ENCODE results near the gene UCK2. TPM values are rescaled to one million over a fixed set of nuclear protein-coding genes. Genes with fewer than 3 reads are reported as not detected.

UCK2 gene
- total and polyA plus RNA-seq, 2 experiments from 2014 or later, result 101 to 149 TPM

DNA sequence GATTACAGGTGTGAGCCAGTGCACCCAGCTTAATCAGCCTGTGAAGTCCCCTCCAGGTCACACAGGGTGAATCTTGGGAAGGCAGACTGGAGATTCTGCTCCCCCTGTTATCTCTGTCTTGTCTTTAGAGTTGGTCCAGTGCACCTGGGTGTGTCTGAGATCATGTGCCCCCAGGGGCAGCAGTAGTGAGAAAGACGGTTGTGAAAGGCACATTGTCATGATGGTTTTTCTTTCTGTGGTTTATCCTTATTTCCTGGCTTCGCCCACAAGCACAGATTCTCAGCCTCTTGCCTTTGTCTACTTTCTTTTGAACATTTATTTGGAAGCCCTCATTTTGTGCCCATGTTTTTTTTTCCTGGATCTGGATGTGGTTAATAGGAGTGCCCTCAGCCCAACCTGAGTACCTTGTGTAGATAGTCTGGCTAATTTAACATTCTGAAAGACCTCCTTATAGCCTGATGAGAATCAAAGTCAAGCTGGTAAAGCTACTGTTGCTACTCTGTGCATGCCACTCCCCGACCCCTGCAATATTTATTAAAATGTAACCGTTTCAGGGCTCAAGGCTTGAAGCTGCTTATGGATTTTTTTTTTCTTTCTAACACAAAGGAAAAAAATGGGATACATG, 23.7 kb downstream of the UCK2 start (continued):
- TF ChIP-seq, protein P1, sequence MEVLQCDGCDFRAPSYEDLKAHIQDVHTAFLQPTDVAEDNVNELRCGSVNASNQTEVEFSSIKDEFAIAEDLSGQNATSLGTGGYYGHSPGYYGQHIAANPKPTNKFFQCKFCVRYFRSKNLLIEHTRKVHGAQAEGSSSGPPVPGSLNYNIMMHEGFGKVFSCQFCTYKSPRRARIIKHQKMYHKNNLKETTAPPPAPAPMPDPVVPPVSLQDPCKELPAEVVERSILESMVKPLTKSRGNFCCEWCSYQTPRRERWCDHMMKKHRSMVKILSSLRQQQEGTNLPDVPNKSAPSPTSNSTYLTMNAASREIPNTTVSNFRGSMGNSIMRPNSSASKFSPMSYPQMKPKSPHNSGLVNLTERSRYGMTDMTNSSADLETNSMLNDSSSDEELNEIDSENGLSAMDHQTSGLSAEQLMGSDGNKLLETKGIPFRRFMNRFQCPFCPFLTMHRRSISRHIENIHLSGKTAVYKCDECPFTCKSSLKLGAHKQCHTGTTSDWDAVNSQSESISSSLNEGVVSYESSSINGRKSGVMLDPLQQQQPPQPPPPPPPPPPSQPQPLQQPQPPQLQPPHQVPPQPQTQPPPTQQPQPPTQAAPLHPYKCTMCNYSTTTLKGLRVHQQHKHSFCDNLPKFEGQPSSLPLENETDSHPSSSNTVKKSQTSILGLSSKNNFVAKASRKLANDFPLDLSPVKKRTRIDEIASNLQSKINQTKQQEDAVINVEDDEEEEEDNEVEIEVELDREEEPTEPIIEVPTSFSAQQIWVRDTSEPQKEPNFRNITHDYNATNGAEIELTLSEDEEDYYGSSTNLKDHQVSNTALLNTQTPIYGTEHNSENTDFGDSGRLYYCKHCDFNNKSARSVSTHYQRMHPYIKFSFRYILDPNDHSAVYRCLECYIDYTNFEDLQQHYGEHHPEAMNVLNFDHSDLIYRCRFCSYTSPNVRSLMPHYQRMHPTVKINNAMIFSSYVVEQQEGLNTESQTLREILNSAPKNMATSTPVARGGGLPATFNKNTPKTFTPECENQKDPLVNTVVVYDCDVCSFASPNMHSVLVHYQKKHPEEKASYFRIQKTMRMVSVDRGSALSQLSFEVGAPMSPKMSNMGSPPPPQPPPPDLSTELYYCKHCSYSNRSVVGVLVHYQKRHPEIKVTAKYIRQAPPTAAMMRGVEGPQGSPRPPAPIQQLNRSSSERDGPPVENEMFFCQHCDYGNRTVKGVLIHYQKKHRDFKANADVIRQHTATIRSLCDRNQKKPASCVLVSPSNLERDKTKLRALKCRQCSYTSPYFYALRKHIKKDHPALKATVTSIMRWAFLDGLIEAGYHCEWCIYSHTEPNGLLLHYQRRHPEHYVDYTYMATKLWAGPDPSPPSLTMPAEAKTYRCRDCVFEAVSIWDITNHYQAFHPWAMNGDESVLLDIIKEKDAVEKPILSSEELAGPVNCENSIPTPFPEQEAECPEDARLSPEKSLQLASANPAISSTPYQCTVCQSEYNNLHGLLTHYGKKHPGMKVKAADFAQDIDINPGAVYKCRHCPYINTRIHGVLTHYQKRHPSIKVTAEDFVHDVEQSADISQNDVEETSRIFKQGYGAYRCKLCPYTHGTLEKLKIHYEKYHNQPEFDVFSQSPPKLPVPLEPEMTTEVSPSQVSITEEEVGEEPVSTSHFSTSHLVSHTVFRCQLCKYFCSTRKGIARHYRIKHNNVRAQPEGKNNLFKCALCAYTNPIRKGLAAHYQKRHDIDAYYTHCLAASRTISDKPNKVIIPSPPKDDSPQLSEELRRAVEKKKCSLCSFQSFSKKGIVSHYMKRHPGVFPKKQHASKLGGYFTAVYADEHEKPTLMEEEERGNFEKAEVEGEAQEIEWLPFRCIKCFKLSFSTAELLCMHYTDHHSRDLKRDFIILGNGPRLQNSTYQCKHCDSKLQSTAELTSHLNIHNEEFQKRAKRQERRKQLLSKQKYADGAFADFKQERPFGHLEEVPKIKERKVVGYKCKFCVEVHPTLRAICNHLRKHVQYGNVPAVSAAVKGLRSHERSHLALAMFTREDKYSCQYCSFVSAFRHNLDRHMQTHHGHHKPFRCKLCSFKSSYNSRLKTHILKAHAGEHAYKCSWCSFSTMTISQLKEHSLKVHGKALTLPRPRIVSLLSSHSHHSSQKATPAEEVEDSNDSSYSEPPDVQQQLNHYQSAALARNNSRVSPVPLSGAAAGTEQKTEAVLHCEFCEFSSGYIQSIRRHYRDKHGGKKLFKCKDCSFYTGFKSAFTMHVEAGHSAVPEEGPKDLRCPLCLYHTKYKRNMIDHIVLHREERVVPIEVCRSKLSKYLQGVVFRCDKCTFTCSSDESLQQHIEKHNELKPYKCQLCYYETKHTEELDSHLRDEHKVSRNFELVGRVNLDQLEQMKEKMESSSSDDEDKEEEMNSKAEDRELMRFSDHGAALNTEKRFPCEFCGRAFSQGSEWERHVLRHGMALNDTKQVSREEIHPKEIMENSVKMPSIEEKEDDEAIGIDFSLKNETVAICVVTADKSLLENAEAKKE (CRISPR knock-in tag; IDR thresholded peaks at IDR 0.05), result no peak
- TF ChIP-seq, protein P2, sequence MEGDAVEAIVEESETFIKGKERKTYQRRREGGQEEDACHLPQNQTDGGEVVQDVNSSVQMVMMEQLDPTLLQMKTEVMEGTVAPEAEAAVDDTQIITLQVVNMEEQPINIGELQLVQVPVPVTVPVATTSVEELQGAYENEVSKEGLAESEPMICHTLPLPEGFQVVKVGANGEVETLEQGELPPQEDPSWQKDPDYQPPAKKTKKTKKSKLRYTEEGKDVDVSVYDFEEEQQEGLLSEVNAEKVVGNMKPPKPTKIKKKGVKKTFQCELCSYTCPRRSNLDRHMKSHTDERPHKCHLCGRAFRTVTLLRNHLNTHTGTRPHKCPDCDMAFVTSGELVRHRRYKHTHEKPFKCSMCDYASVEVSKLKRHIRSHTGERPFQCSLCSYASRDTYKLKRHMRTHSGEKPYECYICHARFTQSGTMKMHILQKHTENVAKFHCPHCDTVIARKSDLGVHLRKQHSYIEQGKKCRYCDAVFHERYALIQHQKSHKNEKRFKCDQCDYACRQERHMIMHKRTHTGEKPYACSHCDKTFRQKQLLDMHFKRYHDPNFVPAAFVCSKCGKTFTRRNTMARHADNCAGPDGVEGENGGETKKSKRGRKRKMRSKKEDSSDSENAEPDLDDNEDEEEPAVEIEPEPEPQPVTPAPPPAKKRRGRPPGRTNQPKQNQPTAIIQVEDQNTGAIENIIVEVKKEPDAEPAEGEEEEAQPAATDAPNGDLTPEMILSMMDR (conservative IDR thresholded peaks at IDR 0.05; ENCODE audit: low read depth in 2 of 2), result no peak
- TF ChIP-seq ZNF114 (CRISPR knock-in tag; IDR thresholded peaks at IDR 0.05) (no peak), POLR2AphosphoS5 (IDR thresholded peaks at IDR 0.05; ENCODE audit: low read depth) (no peak), EZH2phosphoT487 (IDR thresholded peaks at IDR 0.05; ENCODE audit: unreplicated experiment) (no peak), ZNF331 (CRISPR knock-in tag; IDR thresholded peaks at IDR 0.05; ENCODE audit: low read depth) (no peak)

DNA sequence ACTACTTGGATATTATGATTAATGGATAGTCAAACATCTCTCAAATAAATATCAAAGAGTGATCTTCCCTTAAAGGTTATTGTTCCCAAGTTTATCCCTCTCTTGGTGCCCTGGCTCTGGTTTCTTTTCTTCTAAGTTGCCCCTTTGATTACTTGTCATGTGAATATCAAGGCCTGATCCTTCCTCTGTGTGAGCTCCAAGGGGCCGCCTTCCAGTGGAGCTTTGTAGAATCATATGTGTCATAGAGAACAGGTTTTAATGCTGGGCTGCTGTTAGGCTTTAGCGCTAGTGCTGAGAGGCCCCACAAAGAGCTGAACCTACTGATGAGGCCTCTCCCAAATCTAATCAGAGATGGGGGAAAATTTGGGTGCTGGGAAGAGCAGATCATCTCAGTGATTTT, 25.5 kb downstream of the UCK2 start:
- H4K20me1 ChIP-seq (replicated peaks; ENCODE audit: insufficient read depth), result peaks cover 86% of the 10 kb centered on the region
- H3K79me2 ChIP-seq (replicated peaks; ENCODE audit: insufficient read depth), result peaks cover 100% of the 10 kb centered on the region
- no peaks in the 10 kb centered on the region for H3F3A ChIP-seq (replicated peaks; ENCODE audit: low read depth)
- peak overlapping the region; percentile 27; the same call in 1 of the 2 replicates for H3K27ac ChIP-seq (ENCODE audit: low read depth)
- no peaks in the 10 kb centered on the region for H3K36me3 ChIP-seq (ENCODE audit: insufficient read depth)
- no peak overlapping the region for H3K4me3 ChIP-seq
- H2AFZ ChIP-seq, result no peak overlapping the region
- DNase-seq (ENCODE audit: low spot score) (no peak), ATAC-seq (peak; percentile 16)
- Mint-ChIP-seq H3K9me3 (no peaks in the 10 kb centered on the region), H3K27me3 (ENCODE audit: insufficient read depth, low read depth, poor library complexity) (peaks cover 10% of the 10 kb centered on the region), H3K27ac (peak overlapping the region; percentile 54), H3K36me3 (ENCODE audit: low read depth) (peaks cover 17% of the 10 kb centered on the region), H3K4me3 (no peak overlapping the region), H3K4me1 (peaks cover 75% of the 10 kb centered on the region)
- peaks cover 69% of the 10 kb centered on the region for H3K4me1 ChIP-seq (ENCODE audit: insufficient read depth)
- no peaks in the 10 kb centered on the region for H3K27me3 ChIP-seq (ENCODE audit: insufficient read depth)
- H3K9me2 ChIP-seq (ENCODE audit: insufficient read depth), result no peaks in the 10 kb centered on the region
- peak overlapping the region; percentile 33 for H3K4me2 ChIP-seq
- TF ChIP-seq CREB1 (CRISPR knock-in tag; IDR thresholded peaks at IDR 0.05; ENCODE audit: low read depth) (no peak), POLR2AphosphoS5 (IDR thresholded peaks at IDR 0.05; ENCODE audit: low read depth) (no peak), ZNF331 (CRISPR knock-in tag; IDR thresholded peaks at IDR 0.05; ENCODE audit: low read depth) (no peak), STAT1 (IDR thresholded peaks at IDR 0.05; ENCODE audit: unreplicated experiment) (no peak), NANOG (IDR thresholded peaks at IDR 0.05; ENCODE audit: borderline replicate concordance) (no peak), JUNB (IDR thresholded peaks at IDR 0.05; ENCODE audit: unreplicated experiment) (no peak)
- TF ChIP-seq, protein P2 (conservative IDR thresholded peaks at IDR 0.05; ENCODE audit: low read depth in 2 of 2), result no peak
- TF ChIP-seq, protein P3, sequence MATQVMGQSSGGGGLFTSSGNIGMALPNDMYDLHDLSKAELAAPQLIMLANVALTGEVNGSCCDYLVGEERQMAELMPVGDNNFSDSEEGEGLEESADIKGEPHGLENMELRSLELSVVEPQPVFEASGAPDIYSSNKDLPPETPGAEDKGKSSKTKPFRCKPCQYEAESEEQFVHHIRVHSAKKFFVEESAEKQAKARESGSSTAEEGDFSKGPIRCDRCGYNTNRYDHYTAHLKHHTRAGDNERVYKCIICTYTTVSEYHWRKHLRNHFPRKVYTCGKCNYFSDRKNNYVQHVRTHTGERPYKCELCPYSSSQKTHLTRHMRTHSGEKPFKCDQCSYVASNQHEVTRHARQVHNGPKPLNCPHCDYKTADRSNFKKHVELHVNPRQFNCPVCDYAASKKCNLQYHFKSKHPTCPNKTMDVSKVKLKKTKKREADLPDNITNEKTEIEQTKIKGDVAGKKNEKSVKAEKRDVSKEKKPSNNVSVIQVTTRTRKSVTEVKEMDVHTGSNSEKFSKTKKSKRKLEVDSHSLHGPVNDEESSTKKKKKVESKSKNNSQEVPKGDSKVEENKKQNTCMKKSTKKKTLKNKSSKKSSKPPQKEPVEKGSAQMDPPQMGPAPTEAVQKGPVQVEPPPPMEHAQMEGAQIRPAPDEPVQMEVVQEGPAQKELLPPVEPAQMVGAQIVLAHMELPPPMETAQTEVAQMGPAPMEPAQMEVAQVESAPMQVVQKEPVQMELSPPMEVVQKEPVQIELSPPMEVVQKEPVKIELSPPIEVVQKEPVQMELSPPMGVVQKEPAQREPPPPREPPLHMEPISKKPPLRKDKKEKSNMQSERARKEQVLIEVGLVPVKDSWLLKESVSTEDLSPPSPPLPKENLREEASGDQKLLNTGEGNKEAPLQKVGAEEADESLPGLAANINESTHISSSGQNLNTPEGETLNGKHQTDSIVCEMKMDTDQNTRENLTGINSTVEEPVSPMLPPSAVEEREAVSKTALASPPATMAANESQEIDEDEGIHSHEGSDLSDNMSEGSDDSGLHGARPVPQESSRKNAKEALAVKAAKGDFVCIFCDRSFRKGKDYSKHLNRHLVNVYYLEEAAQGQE (IDR thresholded peaks at IDR 0.05; ENCODE audit: unreplicated experiment), result no peak
